CD8-positive, alpha-beta memory T cell (primary cell): ENCODE measurements around the gene ARID3C. TPM values are rescaled to one million over a fixed set of nuclear protein-coding genes. Genes with fewer than 3 reads are reported as not detected.
A peak's percentile ranks its signal among the peaks of the same experiment; 100 is the strongest.

ENCODE experiments used
- CTCF ChIA-PET: fragments of 350-600 bp; sonication (Branson Sonifier 250); formaldehyde crosslinking; loops from one replicate; lab custom pipeline; 2021; ENCODE audit warnings: antibody characterized with exemption; lab: Charles Lee
- POLR2A ChIA-PET: fragments of 350-600 bp; sonication (Branson Sonifier 250); formaldehyde crosslinking; loops from one replicate; lab custom pipeline; 2021; ENCODE audit warnings: antibody characterized with exemption; lab: Charles Lee
- DNase-seq, 5 donors: peaks; one replicate each; pipeline versions ENCODE4 v3.0.0 to v3.0.0-alpha.2; 2020 to 2022; ENCODE audit warnings: mixed read lengths in 1 of 5
- H3K27ac ChIP-seq: one replicate; pipeline ENCODE4 v1.7.0; 2013; ENCODE audit warnings: low read depth, mild to moderate bottlenecking, low read length, moderate library complexity
- H3K27me3 ChIP-seq: 2 replicates; pipeline ENCODE4 v1.7.0; 2013; ENCODE audit warnings: low read length, mild to moderate bottlenecking; ENCODE audit not compliant: insufficient read depth, poor library complexity, severe bottlenecking
- H3K36me3 ChIP-seq: 2 replicates; pipeline ENCODE4 v1.7.0; 2013; ENCODE audit warnings: mild to moderate bottlenecking, low read length, moderate library complexity; ENCODE audit not compliant: insufficient read depth
- H3K4me1 ChIP-seq: 2 replicates; pipeline ENCODE4 v1.7.0; 2013; ENCODE audit warnings: mild to moderate bottlenecking, low read length, moderate library complexity; ENCODE audit not compliant: insufficient read depth
- H3K4me3 ChIP-seq: 2 replicates; pipeline ENCODE4 v1.7.0; 2013; ENCODE audit warnings: mild to moderate bottlenecking, low read length
- H3K9me3 ChIP-seq: 2 replicates; pipeline ENCODE4 v1.7.0; 2013; ENCODE audit warnings: mild to moderate bottlenecking, low read length
- H3K27ac Mint-ChIP-seq, 8 donors: one replicate each; pipeline ENCODE4 v1.8.0; 2020 to 2021; ENCODE audit warnings: mixed read lengths in 8 of 8, mild to moderate bottlenecking in 6 of 8, inconsistent platforms in 3 of 8, moderate library complexity in 3 of 8
- H3K27me3 Mint-ChIP-seq, 2 donors: one replicate each; pipeline ENCODE4 v1.8.0; 2020 to 2021; ENCODE audit warnings: mixed read lengths in 2 of 2, mild to moderate bottlenecking in 1 of 2, moderate library complexity in 1 of 2
- H3K36me3 Mint-ChIP-seq, 3 donors: one replicate each; pipeline ENCODE4 v1.8.0; 2020 to 2021; ENCODE audit warnings: mixed read lengths in 3 of 3, inconsistent platforms in 1 of 3, mild to moderate bottlenecking in 1 of 3
- H3K4me1 Mint-ChIP-seq, 3 donors: one replicate each; pipeline ENCODE4 v1.8.0; 2020 to 2021; ENCODE audit warnings: mixed read lengths in 3 of 3, inconsistent platforms in 1 of 3, mild to moderate bottlenecking in 1 of 3
- H3K4me3 Mint-ChIP-seq, 7 donors: one replicate each; pipeline ENCODE4 v1.8.0; 2020 to 2021; ENCODE audit warnings: mixed read lengths in 7 of 7, mild to moderate bottlenecking in 6 of 7, moderate library complexity in 4 of 7, inconsistent platforms in 2 of 7
- H3K9me3 Mint-ChIP-seq, 5 donors: one replicate each; pipeline ENCODE4 v1.8.0; 2020 to 2022; ENCODE audit warnings: mixed read lengths in 5 of 5, mild to moderate bottlenecking in 3 of 5, moderate library complexity in 2 of 5, inconsistent platforms in 1 of 5
- polyA plus RNA-seq: library from polyadenylated mRNA; unstranded; fragments of 300-500 nt; fragmentation: Illumina TruSeq; gene quantifications from one replicate; pipeline ENCODE4 v1.2.3, GENCODE V29; 2021
- total RNA-seq, 2 experiments: library from RNA; stranded (reverse); gene quantifications; one replicate each; pipeline ENCODE4 v1.2.3, GENCODE V29; 2021

ARID3C gene
- total and polyA plus RNA-seq, 3 experiments from 2014 or later = 0.22 to 0.44 TPM; not detected in 1

GRCh38 chr9:34584970-34585369 is 43.9 kb downstream of the ARID3C start:
- Mint-ChIP-seq H3K27me3 (peaks cover 73 to 88% of the 10 kb centered on the region in 2 donors), H3K36me3 (peaks cover 0 to 8% (median 0%) of the 10 kb centered on the region in 3 donors), H3K4me3 (no peak overlapping the region), H3K4me1 (peaks cover 9 to 12% (median 12%) of the 10 kb centered on the region in 3 donors), H3K27ac (no peak overlapping the region), H3K9me3 (no peaks in the 10 kb centered on the region)
- Histone ChIP-seq H3K27ac (no peak overlapping the region), H3K36me3 (no peaks in the 10 kb centered on the region), H3K27me3 (peaks cover 47% of the 10 kb centered on the region), H3K9me3 (no peaks in the 10 kb centered on the region), H3K4me3 (no peak overlapping the region), H3K4me1 (no peaks in the 10 kb centered on the region)
- POLR2A ChIA-PET = no interaction called here
- CTCF ChIA-PET = no interaction called here
- DNase-seq = no peak

GRCh38 chr9:34582787-34583186 is 46.1 kb downstream of the ARID3C start:
- H3K9me3 ChIP-seq = no peaks in the 10 kb centered on the region
- H3K27ac Mint-ChIP-seq = no peak overlapping the region
- CTCF ChIA-PET = interaction anchor here (1.1 to 3.2 kb wide), 2 partner anchors 9 to 31 kb away, joined by 4 to 15 read pairs; no protein-coding TSS in a partner anchor
- H3K36me3 Mint-ChIP-seq = peaks cover 0 to 5% (median 0%) of the 10 kb centered on the region in 3 donors
- H3K27ac ChIP-seq = no peak overlapping the region
- peaks cover 52% of the 10 kb centered on the region for H3K27me3 ChIP-seq
- H3K4me1 Mint-ChIP-seq = peaks cover 0 to 7% (median 6%) of the 10 kb centered on the region in 3 donors
- POLR2A ChIA-PET = interaction anchor here (1.0 kb wide), 1 partner anchor 37 kb away, joined by 4 read pairs; the partner anchor contains the start of gene DCTN3
- no peaks in the 10 kb centered on the region for H3K36me3 ChIP-seq
- H3K9me3 Mint-ChIP-seq = no peaks in the 10 kb centered on the region
- peaks cover 6% of the 10 kb centered on the region for H3K4me1 ChIP-seq
- H3K4me3 Mint-ChIP-seq = no peak overlapping the region
- H3K27me3 Mint-ChIP-seq = peaks cover 70 to 87% of the 10 kb centered on the region in 2 donors
- no peak for DNase-seq
- no peak overlapping the region for H3K4me3 ChIP-seq

DNA sequence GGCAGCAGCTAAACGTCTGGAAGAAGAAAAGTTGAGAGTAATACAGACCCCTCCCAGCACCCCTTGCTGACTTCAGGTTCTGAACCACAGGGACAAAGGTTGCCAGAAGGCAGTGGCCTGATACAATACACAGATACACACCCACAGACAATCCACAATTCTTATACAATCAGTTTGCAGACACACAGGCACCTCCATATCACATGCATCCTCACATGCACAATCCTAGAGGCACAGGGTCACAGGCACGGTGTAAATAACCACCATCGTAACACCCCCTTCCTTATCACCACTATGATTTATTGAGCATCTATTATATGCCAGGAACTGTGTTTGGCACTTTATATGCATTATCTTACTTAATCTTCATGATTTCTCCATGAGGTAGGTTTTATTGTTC is 47.5 kb downstream of the ARID3C start:
- ChIA-PET POLR2A (no interaction called here), CTCF (interaction anchor here (1.1 to 3.2 kb wide), 2 partner anchors 11 to 30 kb away, joined by 4 to 15 read pairs; no protein-coding TSS in a partner anchor)
- no peaks in the 10 kb centered on the region for H3K9me3 Mint-ChIP-seq
- no peak for DNase-seq
- Histone ChIP-seq H3K9me3 (no peaks in the 10 kb centered on the region), H3K27ac (no peak overlapping the region), H3K4me1 (peaks cover 6% of the 10 kb centered on the region), H3K36me3 (no peaks in the 10 kb centered on the region), H3K4me3 (no peak overlapping the region), H3K27me3 (peaks cover 41% of the 10 kb centered on the region)
- no peak overlapping the region for H3K4me3 Mint-ChIP-seq
- H3K27me3 Mint-ChIP-seq = peaks cover 61 to 82% of the 10 kb centered on the region in 2 donors
- peaks cover 4 to 13% (median 12%) of the 10 kb centered on the region in 3 donors for H3K4me1 Mint-ChIP-seq
- peaks cover 0 to 5% (median 0%) of the 10 kb centered on the region in 3 donors for H3K36me3 Mint-ChIP-seq
- H3K27ac Mint-ChIP-seq = no peak overlapping the region

DNA sequence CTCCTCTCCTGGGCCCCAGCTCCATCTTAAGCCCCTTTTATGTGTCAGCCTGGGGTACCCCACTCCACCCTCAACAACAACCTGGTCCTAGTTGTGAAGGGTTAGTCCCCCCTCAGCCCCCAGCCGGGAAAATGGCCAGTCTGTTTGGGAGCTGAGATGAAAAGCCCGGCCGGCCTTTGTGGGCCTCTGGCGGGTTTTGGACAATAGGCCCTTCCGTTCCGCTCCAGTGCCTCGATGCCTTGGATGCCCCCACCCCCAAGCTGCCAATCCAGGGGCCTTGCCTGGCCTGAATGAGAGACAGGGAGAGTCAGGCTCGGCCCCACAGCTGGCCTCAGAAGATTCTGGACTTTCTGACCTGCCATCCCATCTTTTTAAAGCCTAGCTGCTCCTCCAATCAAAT is 48.5 kb downstream of the ARID3C start:
- no peak overlapping the region for H3K4me3 ChIP-seq
- H3K4me1 Mint-ChIP-seq = peaks cover 4 to 15% (median 12%) of the 10 kb centered on the region in 3 donors
- no peaks in the 10 kb centered on the region for H3K9me3 ChIP-seq
- H3K36me3 Mint-ChIP-seq = peaks cover 0 to 5% (median 0%) of the 10 kb centered on the region in 3 donors
- H3K27me3 ChIP-seq = peaks cover 35% of the 10 kb centered on the region
- no peak for DNase-seq
- ChIA-PET POLR2A (no interaction called here), CTCF (interaction anchor here (1.4 kb wide), 1 partner anchor 12 kb away, joined by 14 read pairs; no protein-coding TSS in a partner anchor)
- no peak overlapping the region for H3K4me3 Mint-ChIP-seq
- no peak overlapping the region for H3K27ac ChIP-seq
- no peak overlapping the region for H3K27ac Mint-ChIP-seq
- H3K36me3 ChIP-seq = no peaks in the 10 kb centered on the region
- H3K4me1 ChIP-seq = peaks cover 6% of the 10 kb centered on the region
- H3K9me3 Mint-ChIP-seq = no peaks in the 10 kb centered on the region
- H3K27me3 Mint-ChIP-seq = peaks cover 58 to 80% of the 10 kb centered on the region in 2 donors

- Histone ChIP-seq H3K27ac (no peak overlapping the region), H3K4me3 (no peak overlapping the region), H3K4me1 (peaks cover 6% of the 10 kb centered on the region), H3K9me3 (no peaks in the 10 kb centered on the region), H3K27me3 (peaks cover 30% of the 10 kb centered on the region), H3K36me3 (no peaks in the 10 kb centered on the region)
- CTCF ChIA-PET = interaction anchor here (1.4 kb wide), 1 partner anchor 12 kb away, joined by 14 read pairs; no protein-coding TSS in a partner anchor
- no peak overlapping the region for H3K4me3 Mint-ChIP-seq
- H3K27ac Mint-ChIP-seq = no peak overlapping the region
- no peak for DNase-seq
- H3K36me3 Mint-ChIP-seq = peaks cover 0 to 5% (median 0%) of the 10 kb centered on the region in 3 donors
- POLR2A ChIA-PET = no interaction called here
- H3K4me1 Mint-ChIP-seq = peaks cover 4 to 15% (median 12%) of the 10 kb centered on the region in 3 donors
- peaks cover 56 to 79% of the 10 kb centered on the region in 2 donors for H3K27me3 Mint-ChIP-seq
- H3K9me3 Mint-ChIP-seq = no peaks in the 10 kb centered on the region
Measured at GRCh38 chr9:34579808-34580163, 49.1 kb downstream of the ARID3C start.

- ChIA-PET CTCF (interaction anchor here (0.7 to 1.4 kb wide), 2 partner anchors 13 to 40 kb away, joined by 3 to 14 read pairs; no protein-coding TSS in a partner anchor), POLR2A (no interaction called here)
- Mint-ChIP-seq H3K4me1 (peaks cover 4 to 15% (median 12%) of the 10 kb centered on the region in 3 donors), H3K4me3 (peak overlapping the region in 3 of 7 donors; percentile 10 to 49 (median 18)), H3K9me3 (no peaks in the 10 kb centered on the region), H3K27ac (no peak overlapping the region), H3K27me3 (peaks cover 55 to 78% of the 10 kb centered on the region in 2 donors), H3K36me3 (peaks cover 0 to 5% (median 0%) of the 10 kb centered on the region in 3 donors)
- H3K4me3 ChIP-seq = no peak overlapping the region
- H3K27ac ChIP-seq = no peak overlapping the region
- no peak for DNase-seq
- H3K4me1 ChIP-seq = peaks cover 6% of the 10 kb centered on the region
- peaks cover 24% of the 10 kb centered on the region for H3K27me3 ChIP-seq
- H3K36me3 ChIP-seq = no peaks in the 10 kb centered on the region
- no peaks in the 10 kb centered on the region for H3K9me3 ChIP-seq
Measured at GRCh38 chr9:34579104-34579807, 49.6 kb downstream of the ARID3C start.

DNA sequence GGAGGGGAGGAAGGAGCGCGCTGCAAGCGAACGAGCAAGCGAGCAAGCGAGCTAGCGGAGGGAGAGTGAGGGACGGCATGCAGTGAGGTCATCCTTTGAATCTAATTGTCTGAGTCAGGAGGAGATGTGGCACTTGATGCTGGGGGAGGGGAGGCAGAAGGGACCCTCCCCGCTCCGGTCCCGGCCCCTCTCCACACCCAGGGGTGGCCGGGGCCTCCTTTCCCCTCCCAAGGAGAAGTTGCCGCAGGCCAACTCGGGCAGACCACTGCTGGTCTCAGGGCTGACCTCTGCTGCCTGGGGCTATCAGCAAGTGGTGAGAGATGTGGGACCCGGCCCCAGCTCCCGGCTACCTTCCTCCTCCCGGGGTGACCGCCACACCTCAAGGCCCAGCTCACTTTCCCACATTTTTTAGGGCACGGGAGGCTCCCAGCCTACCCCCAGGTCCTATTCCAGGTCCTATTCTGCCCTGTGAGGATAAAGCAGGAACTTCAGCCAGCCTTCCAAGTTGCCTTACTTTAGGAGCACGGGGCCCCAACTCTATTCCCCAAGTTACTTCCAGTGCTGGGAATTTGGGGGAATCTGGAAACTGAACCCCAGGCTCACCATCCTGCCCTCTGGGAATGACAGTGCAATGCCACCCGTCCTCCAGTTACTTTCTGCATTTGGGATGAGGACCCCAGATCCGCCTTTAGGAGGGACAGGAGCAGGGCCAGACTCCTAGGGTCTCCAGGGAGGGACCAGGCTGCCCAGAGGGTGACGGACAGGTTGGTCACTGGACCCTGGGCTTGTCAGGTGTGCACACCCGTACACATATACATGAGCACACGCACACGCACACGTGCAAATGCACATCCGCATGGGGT is 50.4 kb downstream of the ARID3C start:
- H3K36me3 Mint-ChIP-seq = peaks cover 0 to 5% (median 0%) of the 10 kb centered on the region in 3 donors

More for the DNA sequence above, 50.4 kb downstream of the ARID3C start:
- H3K9me3 ChIP-seq = no peaks in the 10 kb centered on the region
- H3K27ac ChIP-seq = no peak overlapping the region
- H3K27me3 ChIP-seq = peaks cover 23% of the 10 kb centered on the region
- ChIA-PET CTCF (interaction anchor here (0.7 kb wide), 1 partner anchor 39 kb away, joined by 3 read pairs; no protein-coding TSS in a partner anchor), POLR2A (no interaction called here)
- Mint-ChIP-seq H3K27me3 (peaks cover 52 to 76% of the 10 kb centered on the region in 2 donors), H3K4me1 (peaks cover 4 to 15% (median 12%) of the 10 kb centered on the region in 3 donors), H3K4me3 (peak overlapping the region in 4 of 7 donors; percentile 8 to 49 (median 30)), H3K9me3 (no peaks in the 10 kb centered on the region), H3K27ac (no peak overlapping the region)
- H3K4me1 ChIP-seq = peaks cover 6% of the 10 kb centered on the region
- no peaks in the 10 kb centered on the region for H3K36me3 ChIP-seq
- DNase-seq = no peak
- no peak overlapping the region for H3K4me3 ChIP-seq
